SIG-M5 treated with dmso at 0.1 percent for 504 hours (cell line): ENCODE measurements around the gene XPNPEP1.

Experiments used
- DNase-seq: peaks from one replicate; lab custom pipeline; 2025; ENCODE audit not compliant: unreplicated experiment; lab: John Stamatoyannopoulos, UW

The XPNPEP1 gene

GRCh38 chr10:109947111-109947920, 24.0 kb upstream of the XPNPEP1 start:
- no peak for DNase-seq

GRCh38 chr10:109946680-109947079, 23.4 kb upstream of the XPNPEP1 start:
- no peak for DNase-seq

GRCh38 chr10:109945473-109946177, 22.3 kb upstream of the XPNPEP1 start:
- no peak for DNase-seq

DNA sequence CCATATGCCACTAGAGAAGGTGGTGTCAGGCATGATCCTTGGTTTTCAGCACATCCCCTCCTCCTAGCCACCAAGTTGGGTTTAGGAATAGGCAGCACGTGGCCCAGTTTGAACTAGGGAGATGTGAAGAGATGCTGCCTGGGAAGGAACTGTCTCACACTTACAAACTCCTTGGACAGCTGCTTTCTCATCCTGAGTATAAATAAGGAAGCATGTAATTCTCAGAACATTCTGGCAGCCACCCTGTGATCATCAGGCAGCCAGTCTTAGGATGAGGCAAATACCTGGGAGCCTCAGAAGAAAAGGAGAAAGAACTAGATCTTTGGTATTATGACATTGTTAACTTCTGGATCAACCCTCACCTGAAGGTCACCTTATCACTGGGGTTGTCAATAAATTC, 21.3 kb upstream of the XPNPEP1 start:
- no peak for DNase-seq

GRCh38 chr10:109941236-109941862, 18.0 kb upstream of the XPNPEP1 start:
- DNase-seq, result no peak

GRCh38 chr10:109940553-109940952, 17.2 kb upstream of the XPNPEP1 start:
- no peak for DNase-seq

GRCh38 chr10:109940117-109940516, 16.8 kb upstream of the XPNPEP1 start:
- DNase-seq, result no peak

- no peak for DNase-seq
Observed at GRCh38 chr10:109939315-109939961, 16.1 kb upstream of the XPNPEP1 start.

DNA sequence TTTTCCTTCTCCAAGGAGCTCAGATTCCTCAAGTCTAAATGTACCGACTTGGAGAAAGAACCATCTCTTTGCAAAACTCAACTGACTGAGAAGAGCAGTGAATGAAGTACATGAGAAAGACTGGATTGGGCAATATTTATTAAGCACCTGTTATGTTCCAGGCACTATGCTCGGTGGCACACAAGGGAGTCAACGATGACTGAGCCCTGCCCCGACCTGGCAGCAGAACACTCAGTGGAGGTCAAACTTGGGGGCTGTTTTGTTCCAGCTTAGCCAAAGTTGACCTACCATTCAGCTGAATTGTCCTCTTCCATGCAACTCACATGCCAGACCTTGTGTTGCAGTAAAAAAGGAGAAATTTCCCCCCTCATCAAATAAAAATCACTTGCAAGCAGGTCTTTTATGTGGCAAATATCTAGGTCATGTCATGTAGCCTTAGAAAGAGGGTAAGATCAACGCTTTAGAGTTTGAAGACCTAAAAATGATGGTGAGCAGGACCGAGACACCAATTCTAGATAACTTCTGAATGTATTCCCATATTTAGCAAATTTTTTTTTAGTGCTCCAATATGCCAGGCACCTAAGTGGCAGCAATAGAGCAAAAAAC, 14.3 kb upstream of the XPNPEP1 start:
- DNase-seq, result no peak

DNA sequence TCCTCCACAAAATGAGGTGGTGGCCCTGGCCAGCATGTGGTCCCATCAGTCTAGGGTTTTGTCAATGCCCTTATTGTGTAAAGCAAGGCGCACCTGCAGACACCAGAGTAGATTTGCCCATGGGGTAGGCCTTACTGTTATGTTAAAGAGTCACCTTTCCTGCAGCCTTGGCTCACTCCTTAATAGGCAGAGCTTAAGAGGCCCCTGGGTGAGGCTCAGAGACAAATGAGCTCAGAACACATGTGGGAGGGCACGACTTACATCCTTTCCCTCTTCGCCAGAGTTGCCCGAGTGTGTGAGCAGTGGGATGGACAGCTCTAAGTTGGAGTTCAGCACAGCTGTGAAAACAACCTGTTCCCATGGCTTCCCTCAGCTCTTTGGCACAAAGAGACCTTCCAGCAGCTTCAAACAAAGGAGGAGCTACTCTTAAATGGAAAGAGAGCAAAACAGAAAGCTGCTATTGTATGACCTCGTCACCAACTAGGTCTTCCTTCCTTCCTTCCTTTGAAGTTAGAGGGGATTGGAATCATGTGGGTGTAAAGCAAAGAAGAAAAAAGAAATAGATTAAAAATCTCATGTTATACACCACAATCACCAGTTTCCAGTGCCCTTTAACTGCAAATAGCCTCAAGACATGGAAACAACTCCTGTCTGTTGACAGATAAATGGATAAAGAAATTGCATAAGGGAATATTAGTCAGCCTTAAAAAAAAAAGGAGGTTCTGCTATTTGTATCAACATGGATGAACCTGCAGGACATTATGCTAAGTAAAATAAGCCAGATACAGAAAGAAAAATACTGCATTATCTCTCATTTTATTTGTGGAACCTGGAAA, 11.9 kb upstream of the XPNPEP1 start:
- peak; percentile 4 for DNase-seq

GRCh38 chr10:109933984-109934565, 10.8 kb upstream of the XPNPEP1 start:
- DNase-seq, result peak; percentile 74

- no peak for DNase-seq
Observed at GRCh38 chr10:109932968-109933367, 9.7 kb upstream of the XPNPEP1 start.

DNA sequence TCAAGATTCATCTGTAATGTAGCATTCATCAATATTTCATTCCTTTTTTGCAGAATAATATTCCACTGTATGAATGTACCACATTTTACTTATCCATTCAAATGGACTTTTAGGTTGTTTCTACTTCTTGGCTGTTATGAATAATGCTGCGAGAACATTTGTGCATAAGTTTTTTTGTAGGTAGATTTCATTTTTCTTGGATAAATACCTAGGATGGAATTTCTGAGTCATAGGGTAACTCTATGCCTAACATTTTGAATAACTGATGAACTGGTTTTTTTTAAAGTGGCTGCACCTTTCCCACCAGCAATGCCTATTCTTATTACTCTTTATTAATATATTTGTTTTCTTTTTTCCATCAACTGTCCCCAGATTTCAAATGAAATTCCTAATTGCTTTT, 9.1 kb upstream of the XPNPEP1 start:
- DNase-seq, result no peak

DNA sequence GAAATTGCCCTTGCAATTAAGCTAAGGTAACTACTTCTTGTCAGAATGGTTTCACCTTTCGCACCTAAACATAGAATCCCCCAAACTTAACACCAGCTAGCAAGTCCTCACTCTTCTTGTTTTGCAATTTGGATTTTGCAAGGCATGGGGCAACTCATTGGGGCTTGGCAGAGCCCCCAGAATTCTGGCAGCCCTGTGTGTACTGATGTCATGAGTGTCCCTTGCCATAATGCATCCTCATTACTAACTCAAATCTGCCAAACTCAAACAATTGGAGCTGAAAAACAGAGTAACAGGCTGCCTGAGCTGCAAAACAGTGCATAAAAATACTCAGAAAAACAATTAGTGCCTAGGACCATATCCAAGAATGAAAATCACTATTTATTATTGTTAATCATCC, 7.9 kb upstream of the XPNPEP1 start:
- peak; percentile 60 for DNase-seq

DNA sequence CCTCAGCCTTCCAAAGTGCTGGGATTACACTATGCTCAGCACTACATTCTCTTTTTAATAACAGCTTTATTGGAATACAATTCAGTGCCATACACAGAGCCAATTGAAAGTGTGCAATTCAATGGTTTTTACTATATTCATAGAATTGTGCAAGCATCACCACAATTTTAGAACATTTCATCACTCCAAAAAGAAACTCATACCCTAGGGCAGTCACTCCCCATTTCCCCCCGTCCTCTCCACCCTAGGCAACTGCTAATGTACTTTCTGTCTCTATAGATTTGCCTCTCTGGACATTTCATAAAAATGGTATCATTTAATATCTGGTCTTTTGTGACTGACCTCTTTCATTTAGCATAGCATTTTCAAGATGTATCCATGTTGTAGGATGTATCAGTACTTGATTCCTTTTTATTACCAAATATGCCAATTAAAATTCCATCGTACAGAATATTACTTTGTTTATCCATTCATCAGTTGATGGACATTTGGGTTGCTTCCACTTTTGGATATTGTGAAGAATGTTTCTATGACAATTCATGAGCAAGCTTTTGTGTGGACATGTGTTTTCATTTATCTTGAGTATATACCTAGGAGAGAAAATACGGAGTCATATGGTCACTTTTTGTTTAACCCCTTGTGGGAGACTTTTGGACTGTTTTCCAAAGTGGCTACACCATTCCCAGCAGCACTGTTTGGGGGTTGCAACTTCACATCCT, 6.3 kb upstream of the XPNPEP1 start:
- DNase-seq, result peak; percentile 78

DNA sequence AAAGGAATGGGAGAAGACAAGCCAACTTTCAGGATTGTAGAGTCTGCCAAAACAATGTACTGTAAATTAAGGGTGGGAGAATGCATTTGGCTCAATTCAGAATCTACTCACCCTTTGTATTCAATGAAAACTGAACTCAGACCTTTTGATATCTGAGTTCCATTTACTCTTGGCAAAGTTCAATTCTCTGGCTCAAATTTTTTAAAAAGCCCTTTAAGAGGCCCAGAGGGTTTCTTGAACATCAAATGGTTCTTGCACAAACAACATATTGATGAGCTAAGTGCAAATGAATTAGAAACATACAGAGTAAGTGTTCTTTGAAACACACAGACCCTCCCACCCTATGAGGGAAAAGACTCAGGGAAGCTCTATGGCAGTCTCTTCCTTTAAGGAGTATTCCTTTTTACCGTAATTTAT, 5.2 kb upstream of the XPNPEP1 start:
- DNase-seq, result no peak

GRCh38 chr10:109926825-109927224, 3.5 kb upstream of the XPNPEP1 start:
- no peak for DNase-seq

DNA sequence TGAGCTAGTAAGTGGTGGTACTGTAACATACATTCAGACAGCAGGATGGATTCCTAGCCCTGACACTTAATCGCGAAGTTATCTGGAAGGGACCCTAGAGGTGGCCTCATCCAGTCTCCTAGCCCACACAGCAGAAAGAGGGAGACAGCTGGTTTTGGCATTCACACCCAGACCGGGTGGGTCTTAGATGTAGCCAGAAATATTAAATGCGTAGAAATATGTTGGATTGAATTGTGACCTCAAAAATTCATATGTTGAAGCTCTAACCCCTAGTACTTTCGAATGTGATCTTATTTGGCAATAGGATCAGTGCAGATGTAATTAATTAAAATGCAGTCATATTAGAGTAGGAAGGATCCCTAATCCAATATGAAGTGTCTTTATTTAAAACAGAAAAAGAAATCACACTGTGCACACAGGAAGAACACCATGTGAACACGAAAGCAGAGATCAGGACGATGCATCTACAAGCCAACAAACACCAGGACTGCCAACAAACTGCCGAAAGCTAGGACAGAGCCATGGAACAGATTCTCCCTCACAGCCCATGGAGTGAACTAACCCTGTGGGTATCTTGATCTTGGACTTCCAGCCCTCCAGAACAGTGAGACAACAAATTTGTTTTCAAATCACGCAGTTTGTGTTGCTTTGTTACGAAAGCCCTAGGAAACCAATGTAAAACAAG, 2.9 kb upstream of the XPNPEP1 start:
- no peak for DNase-seq
